Measurements from ENCODE around the gene VIT.

The VIT gene

GRCh38 chr2:36702781-36703180 lies 6.3 kb downstream of the VIT start:
- no peak for TF ChIP-seq CTCF (IDR thresholded peaks at IDR 0.05; ENCODE audit: low read depth, low read length)
- H3K4me3 ChIP-seq (ENCODE audit: low read depth, low read length): no peak overlapping the region

DNA sequence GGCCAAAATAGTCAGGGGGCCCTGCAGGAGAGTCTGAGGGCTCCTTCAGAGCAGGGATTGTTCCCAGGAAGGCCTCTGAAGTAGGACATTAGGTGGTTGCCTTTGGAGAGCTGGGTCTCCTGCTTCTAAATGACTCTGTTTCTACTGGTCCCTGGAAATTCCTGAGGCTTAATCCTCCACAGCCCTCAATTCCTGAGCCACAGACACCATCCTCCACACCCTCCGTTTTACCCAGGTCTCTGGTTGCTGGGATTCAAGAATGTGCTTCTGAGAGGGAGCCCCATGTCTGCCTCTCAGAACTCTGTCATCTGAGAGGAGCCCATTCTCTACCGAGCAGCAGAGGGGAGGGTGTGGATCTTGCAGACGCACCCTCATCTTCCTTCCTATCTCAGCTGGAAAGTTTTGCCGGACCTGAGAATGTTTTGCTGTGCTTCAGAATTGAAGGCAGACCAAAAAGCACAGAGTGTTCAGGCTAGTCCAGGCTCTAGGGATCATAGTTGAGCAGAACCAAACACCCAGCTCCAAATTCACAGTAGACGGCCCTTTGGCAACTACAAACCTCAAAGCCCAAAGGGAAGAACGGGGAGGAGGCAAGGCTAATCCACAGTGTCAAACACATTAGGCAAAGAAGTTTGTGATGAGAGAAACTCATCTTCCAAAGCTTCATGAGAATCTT lies 8.1 kb downstream of the VIT start:
- no peak overlapping the region for H3K4me3 ChIP-seq (ENCODE audit: low read depth, low read length)
- TF ChIP-seq CTCF (IDR thresholded peaks at IDR 0.05; ENCODE audit: low read depth, low read length): no peak

DNA sequence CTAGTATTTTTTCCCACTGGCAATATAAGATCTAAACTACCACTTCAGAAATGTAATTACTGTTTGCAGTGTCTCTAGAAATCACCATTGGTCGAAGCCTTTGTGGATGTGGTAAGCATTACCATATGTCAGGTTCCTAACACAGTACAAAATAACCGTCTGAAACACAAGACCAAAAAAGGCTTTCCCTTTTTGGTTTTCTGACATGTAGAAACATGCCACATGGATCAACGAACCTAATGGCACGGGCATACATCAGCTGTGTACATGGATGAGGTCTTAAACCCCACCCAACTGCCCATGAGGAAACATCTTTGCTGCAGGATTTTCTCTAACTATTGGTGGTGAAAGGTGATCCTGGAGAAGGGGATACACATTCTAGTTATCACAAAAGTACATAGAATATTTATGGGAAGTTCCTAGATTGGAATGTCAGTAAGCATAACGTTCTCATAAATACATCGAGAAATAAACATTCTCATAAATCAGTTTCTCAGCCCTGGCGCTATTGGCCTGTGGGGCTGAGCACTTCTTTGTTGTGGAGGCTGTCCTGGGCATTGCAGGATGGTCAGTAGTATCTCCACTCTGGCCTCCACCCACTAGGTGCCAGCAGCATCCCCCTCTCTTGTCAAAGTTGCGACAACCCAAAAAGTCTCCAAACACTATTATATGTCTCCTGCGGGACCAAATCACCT lies 9.0 kb downstream of the VIT start:
- TF ChIP-seq CTCF (IDR thresholded peaks at IDR 0.05; ENCODE audit: low read depth, low read length): no peak
- H3K4me3 ChIP-seq (ENCODE audit: low read depth, low read length): no peak overlapping the region

DNA sequence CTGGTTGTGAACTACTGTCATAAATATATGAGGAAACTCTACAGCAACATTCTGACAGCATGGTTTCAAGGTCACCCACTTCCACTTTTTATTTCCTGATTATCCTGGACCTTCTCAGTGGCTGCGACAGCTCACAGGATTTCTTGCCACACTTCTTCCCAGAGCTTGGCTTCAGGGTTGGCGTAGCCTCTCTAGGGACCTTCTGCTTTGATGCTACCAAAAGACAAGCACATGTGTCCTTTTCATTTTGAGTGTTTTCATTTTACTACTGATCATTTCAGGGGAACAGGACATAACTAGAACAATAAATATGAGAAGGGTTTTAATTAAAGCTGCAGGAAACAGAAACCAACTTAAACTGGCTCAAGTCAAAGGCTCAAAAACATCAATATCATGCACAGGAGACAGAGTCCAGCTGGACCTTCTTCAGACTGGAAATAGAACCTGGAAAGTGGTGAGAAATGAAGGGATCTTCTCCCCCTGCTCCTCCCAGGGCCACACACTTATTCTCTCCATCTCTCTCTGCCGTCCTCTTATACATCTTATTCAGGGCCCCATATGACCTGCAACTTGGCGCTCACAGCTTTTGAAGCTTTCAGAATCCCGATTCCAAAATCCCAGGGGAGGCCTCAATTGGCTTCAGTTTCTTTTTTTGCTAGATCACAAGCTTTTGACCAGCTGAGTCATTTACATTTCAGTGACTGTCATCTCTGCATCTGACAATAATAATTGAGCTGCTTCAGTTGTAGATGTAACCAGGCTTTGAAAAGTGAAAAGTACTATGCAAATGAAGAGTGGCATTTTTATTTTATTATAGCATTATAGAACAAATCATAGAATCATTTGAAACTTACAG lies 9.7 kb downstream of the VIT start:
- no peak for TF ChIP-seq CTCF (IDR thresholded peaks at IDR 0.05; ENCODE audit: low read depth, low read length)

GRCh38 chr2:36707050-36707449 lies 10.5 kb downstream of the VIT start:
- H3K4me3 ChIP-seq (ENCODE audit: low read depth, low read length): no peak overlapping the region
- TF ChIP-seq CTCF (IDR thresholded peaks at IDR 0.05; ENCODE audit: low read depth, low read length): no peak

More for the DNA sequence above, 9.7 kb downstream of the VIT start:
- no peak overlapping the region for H3K4me3 ChIP-seq (ENCODE audit: low read depth, low read length)

DNA sequence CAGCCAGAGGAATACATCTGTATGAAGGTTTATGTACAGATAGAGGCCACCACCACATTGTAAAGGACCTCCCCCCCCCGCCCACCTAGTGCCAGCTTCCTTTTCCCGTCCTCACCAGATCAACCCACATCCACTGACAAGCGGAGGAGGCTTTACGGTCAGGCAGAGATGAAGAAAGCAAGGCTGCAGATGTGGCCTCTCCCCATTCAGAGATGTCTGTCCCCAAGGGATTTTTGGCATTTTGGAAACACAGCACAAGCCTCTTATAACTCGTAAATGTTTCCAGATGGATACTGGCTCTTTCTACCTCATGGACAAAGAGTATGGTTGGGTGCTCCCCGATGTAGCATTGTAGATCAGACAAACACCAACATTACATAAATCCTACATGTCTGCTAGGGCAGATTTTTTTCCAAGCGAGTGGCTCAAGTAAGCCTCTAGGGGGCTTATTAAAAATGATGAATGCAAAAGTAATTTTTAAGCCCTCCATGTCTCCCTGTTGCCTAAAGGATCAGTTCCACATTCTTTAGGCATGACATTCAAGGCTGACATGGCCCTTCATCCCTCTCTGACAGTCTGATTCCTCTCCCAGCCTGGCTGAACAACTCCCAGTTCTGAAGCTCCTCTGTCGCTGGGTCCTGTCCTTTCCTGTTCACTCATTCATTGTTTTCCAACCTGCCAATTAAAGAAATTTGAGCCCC lies 11.7 kb downstream of the VIT start:
- TF ChIP-seq CTCF (IDR thresholded peaks at IDR 0.05; ENCODE audit: low read depth, low read length): no peak
- no peak overlapping the region for H3K4me3 ChIP-seq (ENCODE audit: low read depth, low read length)
